GM21367 (cell line): ENCODE data around the gene UCP1.

Experiments
- ATAC-seq: cut with Tn5 transposase; IDR thresholded peaks from one replicate; pipeline ENCODE4 v1.9.1; 2021; ENCODE audit not compliant: unreplicated experiment

UCP1 gene, protein sequence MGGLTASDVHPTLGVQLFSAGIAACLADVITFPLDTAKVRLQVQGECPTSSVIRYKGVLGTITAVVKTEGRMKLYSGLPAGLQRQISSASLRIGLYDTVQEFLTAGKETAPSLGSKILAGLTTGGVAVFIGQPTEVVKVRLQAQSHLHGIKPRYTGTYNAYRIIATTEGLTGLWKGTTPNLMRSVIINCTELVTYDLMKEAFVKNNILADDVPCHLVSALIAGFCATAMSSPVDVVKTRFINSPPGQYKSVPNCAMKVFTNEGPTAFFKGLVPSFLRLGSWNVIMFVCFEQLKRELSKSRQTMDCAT

DNA sequence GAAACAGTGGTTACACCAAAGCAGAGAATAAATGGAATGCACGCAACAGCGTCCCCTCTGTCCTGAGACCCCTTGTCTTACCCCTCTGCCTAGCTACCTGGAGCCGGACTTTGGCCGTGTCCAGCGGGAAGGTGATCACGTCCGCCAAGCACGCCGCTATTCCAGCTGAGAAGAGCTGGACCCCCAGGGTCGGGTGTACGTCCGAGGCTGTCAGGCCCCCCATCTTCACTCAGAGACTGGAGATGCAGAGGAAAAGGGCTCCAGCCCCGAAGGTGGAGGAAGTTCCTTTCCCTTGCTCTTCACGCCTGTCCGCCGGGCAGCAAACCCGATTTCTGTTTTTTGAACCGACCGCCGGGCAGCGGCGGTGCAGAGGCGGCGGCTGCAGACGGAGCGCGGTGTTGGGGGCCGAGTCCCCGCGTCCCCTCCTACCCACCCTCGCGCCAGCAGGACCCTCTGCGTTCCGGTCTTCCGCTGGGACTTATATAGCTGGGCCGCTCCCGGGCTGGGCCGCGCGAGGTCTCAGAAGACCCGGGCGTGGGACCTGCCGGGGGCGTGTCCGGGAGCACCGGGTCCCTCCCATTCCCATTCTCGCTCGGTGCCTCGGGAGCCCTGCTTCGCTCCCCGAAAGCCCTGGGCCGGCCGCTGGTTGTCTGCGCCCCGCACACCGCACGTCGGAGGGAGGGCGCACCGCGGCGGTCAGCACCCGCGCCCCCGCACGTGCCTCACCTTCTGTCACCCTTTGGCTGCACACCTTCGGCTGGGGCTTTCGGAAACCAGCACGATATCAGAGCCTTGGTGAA, at the start of gene UCP1:
Gene UCP1, minus strand, starts transcription at position 455 of the 800 bp plus-strand sequence. Its CDS starts 232 bp downstream, at position 223.
- no peak for ATAC-seq

DNA sequence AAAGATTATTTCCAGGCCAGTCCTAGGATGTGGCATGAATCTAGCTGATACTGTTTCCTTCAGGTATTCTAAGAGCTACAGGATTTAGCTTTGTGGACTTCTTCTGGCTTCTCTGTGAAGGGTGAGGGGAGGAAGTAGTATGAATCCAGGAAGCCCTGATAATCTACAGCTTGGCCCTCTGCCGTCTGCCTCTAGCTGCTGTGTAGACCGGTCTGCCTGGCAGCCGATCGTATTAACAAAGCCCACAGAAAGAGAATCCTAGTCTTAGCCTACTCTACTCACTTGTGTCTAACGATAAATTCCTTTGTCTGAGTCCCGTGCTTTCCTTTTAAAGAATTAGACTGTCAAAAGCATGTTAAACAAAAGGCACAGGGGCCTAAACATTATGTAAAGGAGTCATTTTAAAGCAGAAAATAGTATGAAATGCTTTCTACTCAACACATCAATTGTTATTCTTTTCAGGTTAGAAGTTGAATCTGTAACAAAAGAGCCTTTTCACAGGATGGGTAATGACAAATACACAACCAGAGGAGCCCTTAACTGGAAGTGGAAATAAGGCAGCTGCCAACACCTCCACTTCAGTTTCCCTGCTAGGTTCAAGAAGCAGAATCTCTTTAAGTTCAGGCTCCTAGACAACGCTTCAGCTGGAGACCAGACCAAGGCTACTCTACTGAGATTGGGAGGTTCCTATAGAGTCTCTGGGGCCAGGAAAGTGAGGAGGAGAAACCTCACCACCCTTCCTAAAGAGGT, 48.9 kb upstream of the UCP1 start:
- ATAC-seq: no peak

DNA sequence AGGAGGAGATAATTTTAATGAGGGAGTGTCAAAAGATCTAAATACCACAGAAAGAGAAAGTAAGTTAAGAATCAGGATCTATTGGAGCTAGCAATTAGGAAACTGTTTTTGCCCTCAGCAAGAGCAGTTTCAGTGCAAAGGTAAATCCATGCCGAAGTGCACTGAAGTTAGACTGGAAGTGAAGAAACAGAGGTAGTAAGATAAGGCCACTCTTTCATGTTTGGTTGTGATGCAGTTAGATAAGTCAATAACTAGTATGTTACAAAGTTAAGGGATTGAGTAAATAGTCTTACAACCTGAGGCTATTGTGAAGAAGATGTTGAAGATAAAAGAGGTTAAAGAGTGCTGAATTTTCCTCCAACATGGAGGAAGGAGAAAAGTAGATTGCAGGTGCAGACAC, 46.7 kb upstream of the UCP1 start:
- no peak for ATAC-seq

DNA sequence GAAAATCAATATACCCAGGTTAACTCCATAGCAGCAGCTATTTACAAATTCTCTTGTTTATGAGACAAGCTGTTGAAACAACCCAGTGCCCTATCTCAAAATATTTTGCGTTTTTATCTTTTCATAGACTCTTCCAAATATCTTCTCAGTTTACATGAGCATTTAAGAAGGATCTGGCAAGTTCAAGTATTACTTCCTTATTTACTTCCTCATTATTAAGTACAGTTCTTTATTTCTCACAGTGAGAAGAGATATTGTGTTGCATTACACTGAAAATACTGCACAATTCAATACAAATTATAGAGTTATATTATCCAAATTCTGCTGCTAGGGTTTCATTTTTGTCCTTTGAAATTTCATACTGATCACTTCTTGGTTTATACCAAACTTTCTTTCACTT, 43.6 kb upstream of the UCP1 start:
- ATAC-seq: no peak

DNA sequence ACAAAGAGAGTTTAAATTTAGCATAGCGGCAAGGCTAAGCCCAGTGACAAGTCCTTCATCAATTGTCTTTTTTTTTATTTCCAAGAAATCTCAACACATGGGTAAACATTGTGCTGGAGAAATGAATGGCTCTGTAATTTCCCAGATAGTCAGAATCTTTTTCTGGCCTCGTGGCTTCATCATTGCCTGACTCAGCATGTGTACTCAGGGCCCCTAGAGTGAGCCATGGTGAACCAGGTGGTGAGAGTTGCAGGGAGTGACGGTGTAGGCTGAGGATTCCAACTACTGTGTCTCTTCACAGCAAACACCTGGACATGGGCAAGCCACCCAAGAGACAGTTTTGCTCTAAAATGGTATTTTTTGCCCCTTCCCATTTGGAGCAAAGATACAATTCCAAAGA, 43.1 kb upstream of the UCP1 start:
- no peak for ATAC-seq

DNA sequence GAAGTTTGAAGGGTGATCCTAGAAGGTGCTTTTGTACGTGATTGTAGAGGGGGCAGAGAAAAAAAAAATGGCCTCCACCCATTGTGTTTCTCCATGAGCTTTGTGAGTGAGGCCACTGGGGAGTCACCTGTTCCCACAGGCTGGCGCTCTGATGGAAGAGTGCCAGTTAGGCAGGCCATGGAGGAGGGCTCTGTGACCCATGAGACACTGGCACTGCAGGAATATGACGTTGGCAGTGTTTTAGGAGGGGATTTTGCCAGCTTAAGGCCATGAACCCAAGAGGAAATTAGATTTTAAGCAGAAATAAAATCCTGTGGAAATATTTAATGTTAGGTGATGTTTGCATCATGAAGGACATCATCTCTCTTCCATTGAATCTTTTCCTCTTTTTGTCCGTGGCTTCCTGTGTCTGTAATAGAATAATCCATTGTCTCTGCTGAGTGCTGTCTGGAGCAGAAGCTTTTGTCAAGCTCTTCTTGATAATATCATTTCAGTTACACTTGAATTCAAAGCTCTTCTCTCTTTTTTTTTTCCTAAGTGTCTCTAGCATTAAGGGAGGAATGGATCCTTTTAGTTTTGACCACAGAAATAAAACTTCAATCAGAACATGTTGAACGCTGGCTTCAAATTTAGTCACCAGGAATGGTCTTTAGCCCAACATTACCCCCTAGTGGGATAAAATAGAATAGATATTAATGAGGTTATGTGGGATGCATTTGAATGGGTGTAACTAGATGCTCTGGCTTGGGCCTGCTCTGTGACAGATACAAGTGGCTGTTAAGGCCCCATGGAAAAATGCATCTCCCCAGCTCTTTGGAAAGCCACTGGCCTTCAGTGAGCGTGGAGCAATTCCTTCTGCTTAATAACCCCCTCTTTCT, 41.0 kb upstream of the UCP1 start:
- ATAC-seq: no peak

DNA sequence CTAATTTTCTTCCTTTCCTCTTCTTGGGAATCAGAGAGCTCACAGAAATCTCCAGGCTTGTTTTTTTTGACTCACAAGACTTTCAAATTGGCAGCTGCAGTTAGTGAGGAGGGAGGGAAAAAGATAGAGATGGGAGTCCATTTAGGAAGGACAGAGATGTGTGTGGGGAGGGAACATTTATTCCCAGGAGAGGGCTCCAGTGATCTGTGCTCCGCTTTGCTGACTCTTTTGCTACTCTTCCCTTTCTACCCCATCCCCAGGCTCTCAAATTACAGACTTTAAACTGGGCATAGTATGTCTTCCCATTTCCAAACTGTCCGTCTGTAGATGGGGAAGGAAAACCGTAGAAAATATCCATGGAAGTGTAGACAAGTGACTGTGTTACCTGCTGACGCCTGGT, 39.1 kb upstream of the UCP1 start:
- ATAC-seq: no peak

DNA sequence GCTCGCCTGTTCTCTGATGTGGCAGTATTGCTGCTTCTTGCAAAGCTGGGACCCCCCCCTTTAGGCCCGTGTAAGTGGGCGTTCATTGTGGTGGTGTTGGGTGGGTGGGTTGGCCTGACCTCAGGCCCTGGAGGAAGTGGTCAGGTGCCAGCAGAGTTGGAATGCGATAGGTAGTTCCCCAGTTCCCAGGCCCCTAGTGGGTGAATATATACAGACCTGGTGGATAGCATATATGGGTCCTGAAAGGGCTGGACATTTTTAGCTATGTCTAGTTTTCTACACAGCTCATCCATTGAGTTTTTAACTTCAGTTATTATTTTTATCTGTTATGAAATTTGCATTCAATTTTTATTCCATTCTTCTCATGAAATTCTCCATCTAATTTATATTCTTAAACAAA, 35.8 kb upstream of the UCP1 start:
- no peak for ATAC-seq

DNA sequence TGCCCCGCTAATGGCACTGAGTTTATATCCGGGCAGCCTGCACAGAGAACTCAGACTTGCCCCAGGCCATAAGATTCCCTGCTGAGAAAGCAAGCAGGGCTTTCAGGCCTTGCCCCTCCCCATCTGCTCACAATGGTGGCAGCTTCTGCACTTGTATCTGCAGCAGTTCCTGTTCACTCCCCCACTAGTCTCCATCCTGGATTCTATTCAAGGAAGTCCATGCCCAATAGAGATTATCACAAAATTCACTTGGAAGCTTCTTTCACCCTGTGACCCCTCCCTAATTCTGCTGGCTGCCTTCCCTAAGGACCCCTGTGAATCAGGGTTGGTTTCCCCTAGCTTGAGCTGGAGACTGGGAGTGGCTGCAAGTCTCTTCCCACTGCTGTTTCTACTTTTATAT, 34.5 kb upstream of the UCP1 start:
- ATAC-seq: no peak

DNA sequence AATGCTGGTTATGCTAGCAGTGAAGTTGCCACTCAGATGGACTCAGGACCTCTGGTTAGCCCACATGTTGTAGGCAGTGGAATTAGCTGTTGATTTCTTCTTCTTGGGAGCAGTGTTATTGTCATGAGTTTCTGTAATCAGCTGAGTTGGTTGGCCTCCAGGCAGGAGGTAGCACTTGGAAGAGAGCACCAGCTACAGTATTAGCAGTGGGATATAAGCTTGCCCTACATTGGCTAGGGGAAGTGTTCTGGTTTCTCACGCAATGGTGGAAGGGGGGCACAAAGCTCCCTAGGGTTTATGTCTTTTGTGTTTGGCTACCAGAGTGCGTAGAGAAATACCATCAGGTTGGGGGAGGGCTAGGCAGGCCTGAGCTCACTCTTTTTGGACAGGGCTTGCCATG, 34.0 kb upstream of the UCP1 start:
- ATAC-seq: no peak

DNA sequence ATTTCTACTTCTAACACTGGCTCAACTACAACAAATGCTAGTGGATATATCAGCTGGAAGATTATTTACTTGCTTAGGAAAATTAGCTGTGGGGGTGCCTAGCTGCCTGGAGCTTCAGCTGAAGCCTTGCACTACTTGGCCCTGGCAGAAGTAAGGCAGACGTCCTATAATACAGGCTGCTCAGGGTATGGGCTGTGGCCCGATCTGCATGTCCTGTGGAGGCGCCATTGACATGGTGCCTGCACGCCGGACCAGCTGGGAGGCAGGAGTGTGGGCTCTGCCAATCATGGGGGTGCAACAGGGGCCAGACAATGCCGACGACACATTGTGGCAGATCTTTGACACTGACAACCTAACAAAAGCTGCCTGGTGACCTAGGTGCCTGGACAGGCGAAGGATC, 31.6 kb upstream of the UCP1 start:
- ATAC-seq: no peak

DNA sequence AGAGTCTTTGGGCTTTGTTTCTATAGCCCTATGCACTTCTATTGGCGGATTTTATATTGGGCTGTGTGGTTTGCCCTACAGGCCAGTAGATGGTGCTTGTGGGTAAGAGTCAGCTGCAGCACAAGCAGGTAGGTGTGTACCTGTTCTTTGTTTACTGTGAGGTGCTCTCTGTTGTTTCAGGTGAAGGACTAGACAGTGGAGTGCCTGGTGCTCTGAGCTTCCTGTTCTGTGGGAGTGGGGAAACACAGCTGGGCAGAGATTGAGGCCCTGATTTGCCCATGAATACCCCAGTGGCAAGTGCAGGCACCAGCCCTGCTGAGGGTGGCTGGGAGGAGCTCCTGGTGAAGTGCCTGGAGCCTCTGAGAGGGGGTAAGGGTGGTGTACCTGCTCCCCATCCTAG, 26.3 kb upstream of the UCP1 start:
- ATAC-seq: peak; percentile 75

DNA sequence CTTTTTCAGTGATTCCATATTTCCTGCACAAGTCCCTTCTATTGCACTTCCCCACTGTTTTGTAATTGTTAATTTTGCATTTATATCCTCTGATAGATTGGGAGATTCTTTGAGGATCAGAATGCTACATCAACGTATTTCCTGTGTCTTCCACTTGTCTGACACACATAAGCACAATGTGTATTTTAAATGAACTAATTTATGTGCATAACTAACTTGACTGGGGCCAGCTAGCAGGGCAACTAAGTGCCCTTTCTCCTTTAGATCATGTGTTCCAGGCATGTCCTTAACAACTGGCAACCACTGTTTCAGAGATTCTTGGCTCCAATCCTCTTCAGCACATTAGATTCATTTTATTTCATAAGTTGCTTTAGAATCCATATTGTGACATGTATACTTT, 15.7 kb upstream of the UCP1 start:
- no peak for ATAC-seq

DNA sequence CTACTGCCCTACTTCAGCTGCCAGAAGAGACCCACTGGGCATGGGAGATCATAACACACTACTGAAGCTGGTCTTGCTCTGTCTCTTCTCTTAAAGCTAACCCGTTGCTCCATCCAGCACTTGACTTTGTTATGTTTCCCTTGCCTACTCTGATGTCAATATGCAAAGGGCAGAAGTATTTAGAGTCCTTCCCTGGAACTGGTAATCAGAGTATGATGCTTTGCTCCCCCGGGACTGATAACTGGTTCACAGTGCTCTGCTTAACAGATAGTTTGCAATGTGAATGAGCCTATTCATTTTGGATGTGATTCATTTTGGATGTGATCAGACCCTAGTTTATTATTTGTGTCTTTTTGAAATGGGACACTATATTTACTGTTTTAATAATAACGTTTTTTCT, 12.3 kb upstream of the UCP1 start:
- no peak for ATAC-seq

DNA sequence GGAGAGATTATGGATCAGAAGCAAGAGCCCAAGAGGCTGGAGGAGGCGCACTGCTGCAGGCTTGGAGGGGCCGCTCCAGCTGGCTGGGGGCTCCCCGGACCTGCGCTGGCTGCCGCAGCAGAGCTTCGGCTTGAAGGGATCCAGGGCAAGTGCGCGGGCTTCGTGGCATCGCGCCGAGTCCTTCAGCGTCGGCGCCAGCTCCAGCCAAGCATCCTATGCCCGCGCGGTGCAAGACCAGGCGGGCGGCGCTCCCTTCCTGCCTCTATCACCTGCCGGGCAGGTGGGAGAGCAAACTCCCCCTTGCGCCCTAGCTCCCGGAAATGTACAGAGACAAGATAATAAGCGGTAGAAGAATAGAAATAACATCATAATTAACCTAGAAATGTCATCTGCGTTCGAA, 10.5 kb upstream of the UCP1 start:
- ATAC-seq: no peak

DNA sequence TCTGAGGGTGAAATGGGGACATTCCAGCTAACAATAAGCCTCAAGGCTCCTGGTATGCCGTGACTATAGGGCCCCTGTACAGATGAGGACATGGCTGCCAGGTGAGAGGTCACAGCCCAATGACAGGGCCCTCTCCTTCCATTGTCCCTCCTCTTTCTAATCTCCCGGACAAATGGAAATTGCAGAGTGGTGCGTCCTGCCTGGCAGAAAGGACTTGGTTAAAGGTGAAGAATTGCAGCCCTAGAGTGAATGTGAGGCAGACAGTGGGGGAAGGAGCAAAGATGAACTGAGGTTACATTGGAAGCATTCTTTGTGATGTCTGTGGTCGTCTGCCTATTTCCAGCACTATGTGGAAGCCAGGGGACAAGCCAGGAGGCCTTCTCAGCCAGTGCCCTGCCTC, 6.7 kb upstream of the UCP1 start:
- no peak for ATAC-seq

DNA sequence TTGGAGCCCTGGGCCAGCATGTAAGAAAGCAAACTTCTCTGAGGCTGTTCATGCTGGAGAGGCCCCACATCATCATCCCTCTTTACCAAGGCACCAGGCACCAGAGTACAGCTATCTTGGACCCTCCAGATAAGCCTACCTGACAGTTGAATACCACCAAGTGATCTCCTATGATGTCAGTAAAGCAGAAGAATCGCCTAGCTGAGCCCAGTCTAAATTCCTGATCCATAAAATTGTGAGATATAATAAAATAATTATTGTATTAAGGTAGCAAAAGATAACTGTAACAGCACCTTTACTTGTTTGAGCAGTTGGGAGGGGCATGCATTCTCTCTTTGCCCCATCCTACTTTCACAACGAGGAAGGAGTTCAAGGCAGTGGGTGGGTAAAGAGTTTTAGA, 2.9 kb upstream of the UCP1 start:
- no peak for ATAC-seq

DNA sequence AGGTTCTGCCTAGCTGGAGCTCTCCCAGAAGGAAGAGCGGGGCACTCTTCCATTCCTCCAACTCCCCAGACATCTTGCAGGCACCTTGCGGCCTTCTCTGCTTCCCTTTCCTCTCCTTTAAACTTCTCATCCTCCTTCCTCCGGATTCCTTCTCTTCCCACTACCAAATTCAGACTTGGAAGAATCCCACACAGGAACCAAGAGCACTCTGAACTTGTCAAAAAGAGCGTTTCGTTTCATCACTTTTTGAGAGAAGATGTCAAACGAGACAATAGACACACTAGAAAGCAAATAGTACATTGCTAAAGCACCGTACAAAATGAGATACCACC, 512 bp upstream of the UCP1 start:
- ATAC-seq: no peak

DNA sequence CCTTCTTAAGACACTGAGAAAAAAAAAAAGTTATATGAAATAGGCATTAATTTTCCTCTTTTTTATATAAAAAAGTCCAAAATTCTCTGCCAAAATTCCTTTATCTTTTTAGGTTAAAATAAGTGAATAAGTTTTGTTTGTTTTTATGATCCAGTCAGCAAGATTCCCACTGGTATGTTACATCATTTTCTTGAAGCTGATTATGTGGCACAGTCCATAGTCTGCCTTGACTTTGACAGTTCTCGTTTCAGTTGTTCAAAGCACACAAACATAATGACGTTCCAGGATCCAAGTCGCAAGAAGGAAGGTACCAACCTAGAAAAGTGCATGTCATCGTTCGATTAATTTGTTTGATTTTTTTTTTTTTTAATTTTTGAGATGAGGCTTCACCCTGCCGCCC, 9.1 kb downstream of the UCP1 start:
- no peak for ATAC-seq

DNA sequence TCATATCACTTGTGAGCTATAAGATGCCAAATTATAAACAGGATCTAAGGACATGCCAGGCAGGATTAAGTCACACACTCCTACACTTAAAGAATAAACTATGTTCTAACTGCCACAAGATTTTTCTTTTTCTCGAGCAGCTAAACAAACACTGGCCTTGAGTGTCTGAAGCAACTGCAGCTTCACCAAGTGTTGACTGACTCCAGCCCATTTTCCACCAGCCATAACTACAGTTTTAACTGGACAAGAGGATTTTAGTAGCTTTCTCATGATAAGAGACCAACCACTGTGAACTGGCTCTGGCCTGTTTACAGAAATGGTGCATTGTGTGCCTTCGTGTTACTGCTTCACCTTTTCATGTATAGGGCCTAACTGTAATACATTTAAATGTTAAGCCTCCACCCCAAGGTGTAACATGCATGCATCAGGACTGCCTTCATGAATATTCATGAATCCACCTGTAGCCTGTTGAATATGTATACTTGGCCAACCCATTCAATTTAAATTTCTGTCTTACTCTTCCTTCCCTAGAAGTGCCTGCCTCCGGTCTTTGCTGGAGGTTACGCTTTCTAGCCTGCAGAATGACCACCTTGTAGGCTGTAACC, 10.8 kb downstream of the UCP1 start:
- ATAC-seq: no peak
